HepG2 (cell line): ENCODE measurements around the gene RILP. TPM values are rescaled to one million over a fixed set of nuclear protein-coding genes. Genes with fewer than 3 reads are reported as not detected.
A peak's percentile ranks its signal among the peaks of the same experiment; 100 is the strongest.

Source experiments
- ETV5 ChIP-seq: IDR thresholded peaks from 2 replicates; pipeline ENCODE4 v1.6.1; 2018; ENCODE audit warnings: missing biosample characterization, missing genetic modification reagents, inconsistent platforms, borderline replicate concordance
- EZH2 ChIP-seq: conservative IDR thresholded peaks from 2 replicates; pipeline ENCODE4 v1.6.1; 2012; ENCODE audit warnings: mild to moderate bottlenecking, low read depth, low read length, moderate library complexity
- HMG20A ChIP-seq: IDR thresholded peaks from 2 replicates; pipeline ENCODE4 v1.6.1; 2016; ENCODE audit warnings: borderline replicate concordance
- IKZF1 ChIP-seq: fragments of 450-650 bp; IDR thresholded peaks from 2 replicates; pipeline ENCODE4 v1.7.1; 2016
- IRF1 ChIP-seq: sonication (generic); formaldehyde crosslinking; IDR thresholded peaks from 2 replicates; pipeline ENCODE4 v1.4.0; 2020; ENCODE audit warnings: low read depth, mild to moderate bottlenecking, missing genetic modification reagents
- MIER2 ChIP-seq: IDR thresholded peaks from 2 replicates; pipeline ENCODE4 v1.6.1; 2016; ENCODE audit warnings: missing biosample characterization, missing genetic modification reagents
- SSRP1 ChIP-seq: IDR thresholded peaks from 2 replicates; pipeline ENCODE4 v1.6.1; 2016; ENCODE audit warnings: control low read depth
- TAF15 ChIP-seq: fragments of 200-400 bp; formaldehyde crosslinking; IDR thresholded peaks from one replicate; pipeline ENCODE4 v1.6.1; 2018; ENCODE audit warnings: mild to moderate bottlenecking, low read depth, low read length; ENCODE audit not compliant: poor library complexity, severe bottlenecking
- TEAD3 ChIP-seq: optimal IDR thresholded peaks from 2 replicates; pipeline ENCODE3; 2016; ENCODE audit warnings: borderline replicate concordance
- ZBTB21 ChIP-seq: sonication (generic); formaldehyde crosslinking; IDR thresholded peaks from 2 replicates; pipeline ENCODE4 v1.4.0; 2020; ENCODE audit warnings: missing genetic modification reagents
- ZNF367 ChIP-seq: sonication (generic); formaldehyde crosslinking; IDR thresholded peaks from 2 replicates; pipeline ENCODE4 v1.4.0; 2020; ENCODE audit warnings: missing genetic modification reagents, borderline replicate concordance
- ZNF569 ChIP-seq: sonication (generic); formaldehyde crosslinking; IDR thresholded peaks from 2 replicates; pipeline ENCODE4 v1.5.0; 2020; ENCODE audit warnings: mild to moderate bottlenecking, missing genetic modification reagents, moderate library complexity, borderline replicate concordance
- ZNF780A ChIP-seq: sonication (generic); formaldehyde crosslinking; IDR thresholded peaks from 2 replicates; pipeline ENCODE4 v1.8.0; 2022; ENCODE audit warnings: mild to moderate bottlenecking, missing genetic modification reagents, moderate library complexity
- polyA plus RNA-seq, 8 experiments: library from polyadenylated mRNA; depleted of rRNA in 3 of 8; stranded (reverse) in 7 of 8; unstranded in 1 of 8; fragments of >200 nt; fragmentation: Illumina TruSeq in 4 of 8; extraction: Trizol in 4 of 8; gene quantifications; 2 replicates each; pipeline versions ENCODE4 v1.2.1 to v1.2.3, GENCODE V29; 2011 to 2016; ENCODE audit warnings: low read depth in 4 of 8, missing spikeins in 1 of 8, mixed read lengths in 1 of 8; ENCODE audit not compliant: insufficient read depth in 1 of 8
- total RNA-seq, 5 experiments: library from RNA; depleted of rRNA; stranded (reverse); fragments of >200 nt; fragmentation: Illumina TruSeq; extraction: Trizol; gene quantifications; 2 replicates each; pipeline ENCODE4 v1.2.3, GENCODE V29; 2016; ENCODE audit warnings: low read depth in 1 of 5
- TF ChIP-seq, protein P1 (sequence below): sonication (generic); formaldehyde crosslinking; IDR thresholded peaks from 2 replicates; pipeline ENCODE4 v1.4.0; 2020; ENCODE audit warnings: mild to moderate bottlenecking, missing genetic modification reagents
- TF ChIP-seq, protein P2 (sequence below): sonication (generic); IDR thresholded peaks from 2 replicates; pipeline ENCODE4 v1.6.1; 2016; ENCODE audit warnings: low read depth, borderline replicate concordance
- TF ChIP-seq, protein P3 (sequence below): sonication (generic); formaldehyde crosslinking; IDR thresholded peaks from one replicate; pipeline ENCODE4 v1.5.1; 2020; ENCODE audit warnings: mild to moderate bottlenecking, missing genetic modification reagents; ENCODE audit errors: not compliant biosample characterization
- TF ChIP-seq, protein P4 (sequence below): IDR thresholded peaks from 2 replicates; pipeline ENCODE4 v1.6.1; 2016; ENCODE audit warnings: control low read depth

Gene RILP
- total and polyA plus RNA-seq, 2 of the 13 experiments (the other 11 are each of a cell fraction or from before 2014, with no cell fraction given) = 6.6 to 8.1 TPM

DNA sequence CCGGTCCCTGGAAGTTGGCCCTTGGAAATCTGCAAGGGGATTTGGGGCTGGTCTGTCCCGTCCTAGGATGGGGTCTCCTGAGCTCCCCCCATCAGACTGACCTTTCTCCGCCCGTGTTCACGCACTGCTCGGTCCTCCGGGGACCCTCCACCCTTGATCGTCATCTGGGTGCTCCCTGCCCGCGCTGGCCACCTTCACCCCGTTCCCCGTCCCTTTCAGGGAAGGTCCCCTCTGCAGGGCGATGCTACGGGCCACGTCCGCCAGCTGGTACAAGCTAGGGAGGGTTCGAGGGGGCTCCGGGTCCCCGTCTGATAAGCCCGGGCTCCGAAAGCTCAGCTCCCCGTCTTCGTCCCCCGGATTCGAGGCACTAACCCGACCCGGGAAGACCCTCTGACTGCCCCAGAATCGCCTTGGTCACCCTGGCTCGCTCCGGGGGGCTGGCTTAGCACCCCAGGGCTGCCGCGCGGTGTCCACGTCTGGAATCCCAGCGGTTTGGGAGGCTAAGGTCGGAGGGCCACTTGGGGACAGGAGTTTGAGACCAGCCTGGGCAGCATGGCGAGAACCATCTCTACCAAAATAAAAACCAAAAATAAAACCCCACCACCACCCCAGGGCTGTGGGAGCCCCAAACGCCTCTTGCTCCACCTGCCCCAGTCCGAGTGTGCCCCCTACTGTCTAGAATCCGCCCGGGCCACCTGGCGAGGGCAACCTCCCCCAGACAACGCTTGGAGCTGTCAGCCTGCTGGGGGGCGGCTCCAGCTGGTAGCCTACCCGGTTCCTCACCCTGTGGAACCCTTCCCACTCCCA is 20.0 kb downstream of the RILP start (continued):
- TF ChIP-seq TAF15 (no peak), ETV5 (no peak), ZNF569 (no peak), ZNF780A (CRISPR knock-in tag) (no peak), TEAD3 (peak; percentile 74), IRF1 (CRISPR knock-in tag) (no peak), EZH2 (no peak), SSRP1 (CRISPR knock-in tag) (no peak), ZNF367 (CRISPR knock-in tag) (no peak), IKZF1 (no peak), HMG20A (no peak), MIER2 (no peak), ZBTB21 (no peak)
- TF ChIP-seq, protein P1, sequence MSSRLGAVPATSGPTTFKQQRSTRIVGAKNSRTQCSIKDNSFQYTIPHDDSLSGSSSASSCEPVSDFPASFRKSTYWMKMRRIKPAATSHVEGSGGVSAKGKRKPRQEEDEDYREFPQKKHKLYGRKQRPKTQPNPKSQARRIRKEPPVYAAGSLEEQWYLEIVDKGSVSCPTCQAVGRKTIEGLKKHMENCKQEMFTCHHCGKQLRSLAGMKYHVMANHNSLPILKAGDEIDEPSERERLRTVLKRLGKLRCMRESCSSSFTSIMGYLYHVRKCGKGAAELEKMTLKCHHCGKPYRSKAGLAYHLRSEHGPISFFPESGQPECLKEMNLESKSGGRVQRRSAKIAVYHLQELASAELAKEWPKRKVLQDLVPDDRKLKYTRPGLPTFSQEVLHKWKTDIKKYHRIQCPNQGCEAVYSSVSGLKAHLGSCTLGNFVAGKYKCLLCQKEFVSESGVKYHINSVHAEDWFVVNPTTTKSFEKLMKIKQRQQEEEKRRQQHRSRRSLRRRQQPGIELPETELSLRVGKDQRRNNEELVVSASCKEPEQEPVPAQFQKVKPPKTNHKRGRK = no peak
- TF ChIP-seq, protein P2, sequence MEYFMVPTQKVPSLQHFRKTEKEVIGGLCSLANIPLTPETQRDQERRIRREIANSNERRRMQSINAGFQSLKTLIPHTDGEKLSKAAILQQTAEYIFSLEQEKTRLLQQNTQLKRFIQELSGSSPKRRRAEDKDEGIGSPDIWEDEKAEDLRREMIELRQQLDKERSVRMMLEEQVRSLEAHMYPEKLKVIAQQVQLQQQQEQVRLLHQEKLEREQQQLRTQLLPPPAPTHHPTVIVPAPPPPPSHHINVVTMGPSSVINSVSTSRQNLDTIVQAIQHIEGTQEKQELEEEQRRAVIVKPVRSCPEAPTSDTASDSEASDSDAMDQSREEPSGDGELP = peak; percentile 58; the same call in 1 of the 2 replicates
- TF ChIP-seq, protein P3, sequence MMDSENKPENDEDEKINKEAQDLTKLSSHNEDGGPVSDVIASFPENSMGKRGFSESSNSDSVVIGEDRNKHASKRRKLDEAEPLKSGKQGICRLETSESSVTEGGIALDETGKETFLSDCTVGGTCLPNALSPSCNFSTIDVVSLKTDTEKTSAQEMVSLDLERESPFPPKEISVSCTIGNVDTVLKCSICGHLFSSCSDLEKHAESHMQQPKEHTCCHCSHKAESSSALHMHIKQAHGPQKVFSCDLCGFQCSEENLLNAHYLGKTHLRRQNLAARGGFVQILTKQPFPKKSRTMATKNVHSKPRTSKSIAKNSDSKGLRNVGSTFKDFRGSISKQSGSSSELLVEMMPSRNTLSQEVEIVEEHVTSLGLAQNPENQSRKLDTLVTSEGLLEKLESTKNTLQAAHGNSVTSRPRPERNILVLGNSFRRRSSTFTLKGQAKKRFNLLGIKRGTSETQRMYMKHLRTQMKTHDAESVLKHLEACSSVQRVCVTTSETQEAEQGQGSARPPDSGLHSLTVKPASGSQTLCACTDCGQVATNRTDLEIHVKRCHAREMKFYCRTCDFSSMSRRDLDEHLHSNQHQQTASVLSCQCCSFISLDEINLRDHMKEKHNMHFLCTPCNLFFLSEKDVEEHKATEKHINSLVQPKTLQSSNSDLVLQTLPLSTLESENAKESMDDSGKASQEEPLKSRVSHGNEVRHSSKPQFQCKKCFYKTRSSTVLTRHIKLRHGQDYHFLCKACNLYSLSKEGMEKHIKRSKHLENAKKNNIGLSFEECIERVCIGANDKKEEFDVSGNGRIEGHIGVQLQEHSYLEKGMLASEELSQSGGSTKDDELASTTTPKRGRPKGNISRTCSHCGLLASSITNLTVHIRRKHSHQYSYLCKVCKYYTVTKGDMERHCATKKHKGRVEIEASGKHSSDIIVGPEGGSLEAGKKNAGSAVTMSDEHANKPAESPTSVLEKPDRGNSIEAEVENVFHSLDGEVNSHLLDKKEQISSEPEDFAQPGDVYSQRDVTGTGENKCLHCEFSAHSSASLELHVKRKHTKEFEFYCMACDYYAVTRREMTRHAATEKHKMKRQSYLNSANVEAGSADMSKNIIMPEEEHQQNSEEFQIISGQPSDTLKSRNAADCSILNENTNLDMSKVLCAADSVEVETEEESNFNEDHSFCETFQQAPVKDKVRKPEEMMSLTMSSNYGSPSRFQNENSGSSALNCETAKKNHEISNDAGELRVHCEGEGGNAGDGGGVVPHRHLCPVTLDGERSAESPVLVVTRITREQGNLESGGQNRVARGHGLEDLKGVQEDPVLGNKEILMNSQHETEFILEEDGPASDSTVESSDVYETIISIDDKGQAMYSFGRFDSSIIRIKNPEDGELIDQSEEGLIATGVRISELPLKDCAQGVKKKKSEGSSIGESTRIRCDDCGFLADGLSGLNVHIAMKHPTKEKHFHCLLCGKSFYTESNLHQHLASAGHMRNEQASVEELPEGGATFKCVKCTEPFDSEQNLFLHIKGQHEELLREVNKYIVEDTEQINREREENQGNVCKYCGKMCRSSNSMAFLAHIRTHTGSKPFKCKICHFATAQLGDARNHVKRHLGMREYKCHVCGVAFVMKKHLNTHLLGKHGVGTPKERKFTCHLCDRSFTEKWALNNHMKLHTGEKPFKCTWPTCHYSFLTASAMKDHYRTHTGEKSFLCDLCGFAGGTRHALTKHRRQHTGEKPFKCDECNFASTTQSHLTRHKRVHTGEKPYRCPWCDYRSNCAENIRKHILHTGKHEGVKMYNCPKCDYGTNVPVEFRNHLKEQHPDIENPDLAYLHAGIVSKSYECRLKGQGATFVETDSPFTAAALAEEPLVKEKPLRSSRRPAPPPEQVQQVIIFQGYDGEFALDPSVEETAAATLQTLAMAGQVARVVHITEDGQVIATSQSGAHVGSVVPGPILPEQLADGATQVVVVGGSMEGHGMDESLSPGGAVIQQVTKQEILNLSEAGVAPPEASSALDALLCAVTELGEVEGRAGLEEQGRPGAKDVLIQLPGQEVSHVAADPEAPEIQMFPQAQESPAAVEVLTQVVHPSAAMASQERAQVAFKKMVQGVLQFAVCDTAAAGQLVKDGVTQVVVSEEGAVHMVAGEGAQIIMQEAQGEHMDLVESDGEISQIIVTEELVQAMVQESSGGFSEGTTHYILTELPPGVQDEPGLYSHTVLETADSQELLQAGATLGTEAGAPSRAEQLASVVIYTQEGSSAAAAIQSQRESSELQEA (CRISPR knock-in tag) = peak; percentile 47
- TF ChIP-seq, protein P4, sequence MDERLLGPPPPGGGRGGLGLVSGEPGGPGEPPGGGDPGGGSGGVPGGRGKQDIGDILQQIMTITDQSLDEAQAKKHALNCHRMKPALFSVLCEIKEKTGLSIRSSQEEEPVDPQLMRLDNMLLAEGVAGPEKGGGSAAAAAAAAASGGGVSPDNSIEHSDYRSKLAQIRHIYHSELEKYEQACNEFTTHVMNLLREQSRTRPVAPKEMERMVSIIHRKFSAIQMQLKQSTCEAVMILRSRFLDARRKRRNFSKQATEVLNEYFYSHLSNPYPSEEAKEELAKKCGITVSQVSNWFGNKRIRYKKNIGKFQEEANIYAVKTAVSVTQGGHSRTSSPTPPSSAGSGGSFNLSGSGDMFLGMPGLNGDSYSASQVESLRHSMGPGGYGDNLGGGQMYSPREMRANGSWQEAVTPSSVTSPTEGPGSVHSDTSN = no peak
